Measurements from ENCODE around the gene LIN7B.

Gene LIN7B

GRCh38 chr19:49097453-49098288 lies 16.5 kb upstream of the LIN7B start:
- no CpG with 5 or more reads among the region's 8 CpGs for WGBS (ENCODE audit: insufficient coverage, insufficient read length)
- no peaks in the 10 kb centered on the region for H3K4me1 ChIP-seq (ENCODE audit: control insufficient read depth, insufficient read depth, low read length)
- H3K9me3 ChIP-seq (ENCODE audit: control insufficient read depth, insufficient read depth, low read length) = no peaks in the 10 kb centered on the region
- no peaks in the 10 kb centered on the region for H3K27me3 ChIP-seq (ENCODE audit: control insufficient read depth, insufficient read depth, low read length)
- H3K36me3 ChIP-seq (ENCODE audit: control insufficient read depth, insufficient read depth, low read length) = peaks cover 37% of the 10 kb centered on the region
- no peak overlapping the region for H3K27ac ChIP-seq (ENCODE audit: low read length)
- peak; percentile 72 for DNase-seq (ENCODE audit: low read depth, low spot score)
- no peak overlapping the region for H3K4me3 ChIP-seq (ENCODE audit: low read length)

DNA sequence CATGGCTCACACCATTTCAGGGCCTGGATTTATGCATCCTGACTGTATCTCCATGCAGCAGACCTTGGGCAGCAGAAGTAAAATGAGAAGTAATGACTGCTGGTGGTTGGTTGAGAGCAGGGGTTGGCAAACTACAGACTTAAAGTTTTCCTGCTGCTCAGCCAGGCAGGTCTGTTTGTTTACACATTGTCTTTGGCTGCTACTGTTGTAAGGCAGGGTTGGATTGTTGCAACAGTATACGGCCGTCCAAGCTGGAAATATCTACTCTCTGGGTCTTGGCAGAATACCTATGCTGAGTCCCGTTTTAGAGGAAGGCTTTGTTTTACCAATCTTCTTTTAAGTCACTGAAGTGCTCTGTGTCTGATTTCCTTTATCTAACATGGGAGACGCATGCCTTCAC lies 15.4 kb upstream of the LIN7B start:
- Histone ChIP-seq H3K27ac (ENCODE audit: low read length) (no peak overlapping the region), H3K9me3 (ENCODE audit: control insufficient read depth, insufficient read depth, low read length) (no peaks in the 10 kb centered on the region), H3K27me3 (ENCODE audit: control insufficient read depth, insufficient read depth, low read length) (no peaks in the 10 kb centered on the region), H3K4me1 (ENCODE audit: control insufficient read depth, insufficient read depth, low read length) (no peaks in the 10 kb centered on the region), H3K4me3 (ENCODE audit: low read length) (no peak overlapping the region), H3K36me3 (ENCODE audit: control insufficient read depth, insufficient read depth, low read length) (peaks cover 41% of the 10 kb centered on the region)
- DNase-seq (ENCODE audit: low read depth, low spot score) = no peak
- no CpG with 5 or more reads among the region's 4 CpGs for WGBS (ENCODE audit: insufficient coverage, insufficient read length)

DNA sequence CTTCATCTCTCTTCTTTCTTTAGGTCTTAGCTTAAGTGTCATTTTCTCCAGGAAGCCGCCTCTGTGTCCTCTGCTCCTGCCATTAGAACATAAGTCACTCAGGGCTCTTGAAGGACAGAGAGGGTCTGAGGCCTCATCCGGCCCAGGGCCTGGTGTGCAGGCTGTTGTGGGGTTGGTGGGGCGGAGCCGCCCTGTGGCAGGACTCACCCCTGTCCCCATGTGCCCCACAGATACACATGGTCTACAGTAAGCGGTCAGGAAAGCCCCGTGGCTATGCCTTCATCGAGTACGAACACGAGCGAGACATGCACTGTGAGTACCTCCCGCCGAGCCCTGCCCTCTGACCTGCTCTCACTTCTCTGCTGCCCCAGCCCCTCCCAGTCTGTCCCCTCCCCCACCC lies 13.0 kb upstream of the LIN7B start:
- no peaks in the 10 kb centered on the region for H3K4me1 ChIP-seq (ENCODE audit: control insufficient read depth, insufficient read depth, low read length)
- no CpG with 5 or more reads among the region's 12 CpGs for WGBS (ENCODE audit: insufficient coverage, insufficient read length)
- no peak overlapping the region for H3K27ac ChIP-seq (ENCODE audit: low read length)
- DNase-seq (ENCODE audit: low read depth, low spot score) = no peak
- H3K36me3 ChIP-seq (ENCODE audit: control insufficient read depth, insufficient read depth, low read length) = peaks cover 48% of the 10 kb centered on the region
- H3K27me3 ChIP-seq (ENCODE audit: control insufficient read depth, insufficient read depth, low read length) = no peaks in the 10 kb centered on the region
- H3K4me3 ChIP-seq (ENCODE audit: low read length) = no peak overlapping the region
- no peaks in the 10 kb centered on the region for H3K9me3 ChIP-seq (ENCODE audit: control insufficient read depth, insufficient read depth, low read length)

DNA sequence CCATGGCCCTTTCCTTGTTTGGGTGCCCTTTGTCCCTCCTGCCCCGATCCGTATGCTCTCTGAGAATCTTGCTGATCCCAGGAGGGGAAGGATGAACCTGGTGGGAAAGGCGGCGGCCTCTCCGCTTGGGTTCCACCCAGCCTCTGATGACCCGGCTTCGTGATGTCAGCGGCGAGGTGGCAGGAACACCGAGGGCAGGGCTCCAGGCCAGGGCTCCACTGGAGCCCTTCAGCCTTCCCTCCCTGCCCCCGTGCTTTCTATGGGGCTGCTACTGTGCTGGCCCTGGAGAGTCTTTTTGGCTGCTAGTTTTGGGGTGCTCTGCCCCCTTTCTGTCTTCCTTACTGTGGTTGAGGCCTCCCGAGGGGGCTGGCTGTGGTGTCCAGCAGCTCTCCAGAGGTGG lies 11.9 kb upstream of the LIN7B start:
- H3K36me3 ChIP-seq (ENCODE audit: control insufficient read depth, insufficient read depth, low read length) = peaks cover 52% of the 10 kb centered on the region
- no CpG with 5 or more reads among the region's 12 CpGs for WGBS (ENCODE audit: insufficient coverage, insufficient read length)
- no peaks in the 10 kb centered on the region for H3K9me3 ChIP-seq (ENCODE audit: control insufficient read depth, insufficient read depth, low read length)
- no peak overlapping the region for H3K4me3 ChIP-seq (ENCODE audit: low read length)
- H3K27ac ChIP-seq (ENCODE audit: low read length) = no peak overlapping the region
- no peaks in the 10 kb centered on the region for H3K27me3 ChIP-seq (ENCODE audit: control insufficient read depth, insufficient read depth, low read length)
- DNase-seq (ENCODE audit: low read depth, low spot score) = no peak
- no peaks in the 10 kb centered on the region for H3K4me1 ChIP-seq (ENCODE audit: control insufficient read depth, insufficient read depth, low read length)

DNA sequence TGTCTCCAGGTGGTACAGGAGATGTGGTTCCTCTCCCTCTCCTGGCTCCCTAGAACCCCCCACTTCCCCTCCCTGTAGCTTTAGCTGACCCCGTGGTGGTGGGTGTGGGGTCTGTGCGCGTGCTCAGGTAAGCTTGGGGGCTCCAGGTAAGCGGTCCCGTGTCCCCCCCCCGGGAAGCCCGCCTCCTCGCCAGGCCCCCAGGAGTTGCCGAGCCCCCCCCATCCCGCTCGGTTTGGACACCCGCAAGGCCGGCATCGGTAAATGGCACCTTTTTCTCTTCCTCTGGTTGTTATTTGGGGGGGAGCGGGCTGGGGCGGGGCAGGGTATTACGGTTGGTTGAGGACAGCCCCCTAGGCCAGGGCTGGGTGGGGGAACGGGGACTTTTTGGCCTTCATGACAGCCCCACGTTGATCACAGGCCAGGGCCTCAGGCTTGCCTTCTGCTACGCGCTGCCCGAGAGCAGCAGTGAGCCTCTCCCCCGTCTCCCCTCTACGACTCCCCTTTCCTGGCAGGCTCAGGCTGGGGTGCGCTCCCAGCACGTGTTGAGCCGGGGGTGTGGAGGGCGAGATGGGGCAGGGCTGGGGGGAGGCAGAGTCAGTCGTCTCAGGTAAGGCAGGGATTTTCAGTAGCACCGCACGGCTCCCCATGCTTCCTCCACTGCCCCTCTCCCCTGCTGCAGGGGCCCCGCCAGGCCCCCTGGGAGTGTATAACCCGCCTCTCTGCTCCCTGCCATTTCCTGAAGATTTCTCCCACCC lies 10.7 kb upstream of the LIN7B start:
- no peaks in the 10 kb centered on the region for H3K9me3 ChIP-seq (ENCODE audit: control insufficient read depth, insufficient read depth, low read length)
- DNase-seq (ENCODE audit: low read depth, low spot score) = no peak
- no CpG with 5 or more reads among the region's 33 CpGs for WGBS (ENCODE audit: insufficient coverage, insufficient read length)
- no peak overlapping the region for H3K4me3 ChIP-seq (ENCODE audit: low read length)
- no peak overlapping the region for H3K27ac ChIP-seq (ENCODE audit: low read length)
- no peaks in the 10 kb centered on the region for H3K27me3 ChIP-seq (ENCODE audit: control insufficient read depth, insufficient read depth, low read length)
- H3K36me3 ChIP-seq (ENCODE audit: control insufficient read depth, insufficient read depth, low read length) = peaks cover 63% of the 10 kb centered on the region
- H3K4me1 ChIP-seq (ENCODE audit: control insufficient read depth, insufficient read depth, low read length) = no peaks in the 10 kb centered on the region

DNA sequence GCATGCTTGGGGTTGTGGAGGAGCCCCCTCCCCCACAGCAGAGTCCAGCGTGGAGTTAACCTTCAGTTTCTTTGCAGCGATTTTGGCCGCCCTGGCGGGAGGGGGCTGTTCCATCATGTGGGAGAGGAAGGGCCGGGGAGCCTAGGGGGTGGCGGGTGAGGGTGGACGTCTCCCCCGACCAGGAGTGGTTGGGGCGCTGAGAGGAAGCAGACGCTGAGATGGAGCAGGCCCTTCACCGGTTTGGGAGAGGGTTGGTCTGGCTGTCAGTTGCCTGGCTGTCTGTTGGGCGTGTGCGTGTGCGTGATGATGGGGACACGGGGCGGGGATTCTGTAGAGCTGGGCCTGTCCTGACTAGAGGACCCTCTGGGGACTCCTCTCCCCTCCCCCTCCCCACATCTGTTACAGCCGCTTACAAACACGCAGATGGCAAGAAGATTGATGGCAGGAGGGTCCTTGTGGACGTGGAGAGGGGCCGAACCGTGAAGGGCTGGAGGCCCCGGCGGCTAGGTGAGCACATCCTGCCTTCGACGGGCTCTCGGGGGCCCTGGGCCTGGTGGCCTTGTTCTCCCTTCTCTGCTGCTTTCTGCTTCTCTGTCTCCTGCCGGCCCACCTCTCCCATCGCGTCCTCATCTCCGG lies 9.8 kb upstream of the LIN7B start:
- DNase-seq (ENCODE audit: low read depth, low spot score) = no peak
- H3K27me3 ChIP-seq (ENCODE audit: control insufficient read depth, insufficient read depth, low read length) = no peaks in the 10 kb centered on the region
- no peak overlapping the region for H3K27ac ChIP-seq (ENCODE audit: low read length)
- no CpG with 5 or more reads among the region's 30 CpGs for WGBS (ENCODE audit: insufficient coverage, insufficient read length)
- peaks cover 64% of the 10 kb centered on the region for H3K36me3 ChIP-seq (ENCODE audit: control insufficient read depth, insufficient read depth, low read length)
- H3K4me1 ChIP-seq (ENCODE audit: control insufficient read depth, insufficient read depth, low read length) = no peaks in the 10 kb centered on the region
- H3K9me3 ChIP-seq (ENCODE audit: control insufficient read depth, insufficient read depth, low read length) = no peaks in the 10 kb centered on the region
- no peak overlapping the region for H3K4me3 ChIP-seq (ENCODE audit: low read length)

- H3K9me3 ChIP-seq (ENCODE audit: control insufficient read depth, insufficient read depth, low read length) = no peaks in the 10 kb centered on the region
- DNase-seq (ENCODE audit: low read depth, low spot score) = no peak
- H3K27ac ChIP-seq (ENCODE audit: low read length) = no peak overlapping the region
- no peaks in the 10 kb centered on the region for H3K27me3 ChIP-seq (ENCODE audit: control insufficient read depth, insufficient read depth, low read length)
- no peaks in the 10 kb centered on the region for H3K4me1 ChIP-seq (ENCODE audit: control insufficient read depth, insufficient read depth, low read length)
- WGBS (ENCODE audit: insufficient coverage, insufficient read length) = no CpG with 5 or more reads among the region's 12 CpGs
- H3K36me3 ChIP-seq (ENCODE audit: control insufficient read depth, insufficient read depth, low read length) = peaks cover 55% of the 10 kb centered on the region
- H3K4me3 ChIP-seq (ENCODE audit: low read length) = no peak overlapping the region
These were observed 7.5 kb upstream of the LIN7B start for GRCh38 chr19:49106648-49107135.

GRCh38 chr19:49107625-49108459 lies 6.3 kb upstream of the LIN7B start:
- Histone ChIP-seq H3K4me1 (ENCODE audit: control insufficient read depth, insufficient read depth, low read length) (no peaks in the 10 kb centered on the region), H3K27me3 (ENCODE audit: control insufficient read depth, insufficient read depth, low read length) (no peaks in the 10 kb centered on the region), H3K4me3 (ENCODE audit: low read length) (no peak overlapping the region), H3K36me3 (ENCODE audit: control insufficient read depth, insufficient read depth, low read length) (peaks cover 47% of the 10 kb centered on the region), H3K9me3 (ENCODE audit: control insufficient read depth, insufficient read depth, low read length) (no peaks in the 10 kb centered on the region), H3K27ac (ENCODE audit: low read length) (no peak overlapping the region)
- no peak for DNase-seq (ENCODE audit: low read depth, low spot score)
- no CpG with 5 or more reads among the region's 93 CpGs for WGBS (ENCODE audit: insufficient coverage, insufficient read length)

- no peaks in the 10 kb centered on the region for H3K27me3 ChIP-seq (ENCODE audit: control insufficient read depth, insufficient read depth, low read length)
- peaks cover 40% of the 10 kb centered on the region for H3K36me3 ChIP-seq (ENCODE audit: control insufficient read depth, insufficient read depth, low read length)
- WGBS (ENCODE audit: insufficient coverage, insufficient read length) = no CpG with 5 or more reads among the region's 5 CpGs
- peaks cover 2% of the 10 kb centered on the region; the same call in 1 of the 2 replicates for H3K4me1 ChIP-seq (ENCODE audit: control insufficient read depth, insufficient read depth, low read length)
- no peak overlapping the region for H3K4me3 ChIP-seq (ENCODE audit: low read length)
- no peaks in the 10 kb centered on the region for H3K9me3 ChIP-seq (ENCODE audit: control insufficient read depth, insufficient read depth, low read length)
- no peak for DNase-seq (ENCODE audit: low read depth, low spot score)
- H3K27ac ChIP-seq (ENCODE audit: low read length) = no peak overlapping the region
These were observed 5.1 kb upstream of the LIN7B start for GRCh38 chr19:49109051-49109450.

Measured in iPS DF 6.9 (cell line).